SH-SY5Y (cell line): ENCODE data around the gene TGFA.

Experiments
- GATA2 ChIP-seq: IDR thresholded peaks from 2 replicates; pipeline ENCODE4 v1.6.1; 2011; ENCODE audit warnings: mild to moderate bottlenecking, low read depth, low read length
- GATA3 ChIP-seq: IDR thresholded peaks from 2 replicates; pipeline ENCODE4 v1.6.1; 2011; ENCODE audit warnings: low read depth, mild to moderate bottlenecking, low read length, moderate library complexity

The TGFA gene

GRCh38 chr2:70458661-70459060 lies 95.0 kb downstream of the TGFA start:
- TF ChIP-seq GATA2 (no peak), GATA3 (no peak)

GRCh38 chr2:70456585-70457495 lies 96.8 kb downstream of the TGFA start:
- TF ChIP-seq GATA2 (no peak), GATA3 (no peak)

- TF ChIP-seq GATA2 (no peak), GATA3 (no peak)
Measured at GRCh38 chr2:70454936-70455544, 98.6 kb downstream of the TGFA start.

GRCh38 chr2:70450641-70451250 lies 102.9 kb downstream of the TGFA start:
- no peak for TF ChIP-seq GATA2
- TF ChIP-seq GATA3, result no peak

- no peak for TF ChIP-seq GATA3
Measured at GRCh38 chr2:70448041-70448440, 105.6 kb downstream of the TGFA start.

- TF ChIP-seq GATA3 (no peak), GATA2 (no peak)
Measured at GRCh38 chr2:70443726-70444125, 109.9 kb downstream of the TGFA start.

- no peak for TF ChIP-seq GATA3
- no peak for TF ChIP-seq GATA2
Measured at GRCh38 chr2:70443078-70443465, 110.6 kb downstream of the TGFA start.

- TF ChIP-seq GATA3, result no peak
- no peak for TF ChIP-seq GATA2
Measured at GRCh38 chr2:70442301-70443077, 111.1 kb downstream of the TGFA start.

GRCh38 chr2:70440621-70441020 lies 113.0 kb downstream of the TGFA start:
- TF ChIP-seq GATA3, result no peak
- TF ChIP-seq GATA2, result no peak

- TF ChIP-seq GATA3, result no peak
- no peak for TF ChIP-seq GATA2
Measured at GRCh38 chr2:70435138-70435537, 118.5 kb downstream of the TGFA start.

- TF ChIP-seq GATA3 (no peak), GATA2 (no peak)
Measured at GRCh38 chr2:70433315-70433714, 120.3 kb downstream of the TGFA start.

GRCh38 chr2:70431716-70432347 lies 121.8 kb downstream of the TGFA start:
- TF ChIP-seq GATA2, result no peak
- TF ChIP-seq GATA3, result no peak

- TF ChIP-seq GATA3 (no peak), GATA2 (no peak)
Measured at GRCh38 chr2:70426341-70426740, 127.3 kb downstream of the TGFA start.

- no peak for TF ChIP-seq GATA2
- TF ChIP-seq GATA3, result no peak
Measured at GRCh38 chr2:70425682-70426301, 127.8 kb downstream of the TGFA start.

- TF ChIP-seq GATA2 (no peak), GATA3 (no peak)
Measured at GRCh38 chr2:70420740-70421139, 132.9 kb downstream of the TGFA start.
